Spleen (tissue), 7 donors: ENCODE results near the gene CDH13.

Experiments used
- CTCF ChIP-seq, 11 experiments: fragments of 200-600 bp in 7 of 11; fragments of 450-650 bp in 4 of 11; sonication (generic) in 4 of 11; IDR thresholded peaks in 8 of 11; conservative IDR thresholded peaks in 3 of 11; 1 replicate in 7 of 11; 2 replicates in 4 of 11; pipeline versions ENCODE4 v1.4.0 to v1.8.0; 2016 to 2021; ENCODE audit warnings: antibody characterized with exemption in 11 of 11, inconsistent platforms in 4 of 11, mild to moderate bottlenecking in 1 of 11
- POLR2AphosphoS5 ChIP-seq, 3 donors: sonication (generic); formaldehyde crosslinking; IDR thresholded peaks; one replicate each; pipeline ENCODE4 v1.5.1; 2017; ENCODE audit warnings: antibody characterized with exemption in 3 of 3
- donor health status: DM: no; HTN: no; CAD: no; lungs with moderate emphysema.
- donor health status: DM: no; HTN: no; CAD: no.
- donor health status: DM: no; HTN: no; CAD: no.

GRCh38 chr16:83171396-83171795 is 544.6 kb downstream of the CDH13 start:
- TF ChIP-seq CTCF (IDR thresholded peaks at IDR 0.05 in 8 of 11, conservative IDR thresholded peaks at IDR 0.05 in 3 of 11) (no peak), POLR2AphosphoS5 (IDR thresholded peaks at IDR 0.05) (no peak)
